ENCODE data around the gene NKX2-8. TPM values are rescaled to one million over a fixed set of nuclear protein-coding genes. Genes with fewer than 3 reads are reported as not detected.

NKX2-8 gene
- total and polyA plus RNA-seq, 7 donors = not detected

DNA sequence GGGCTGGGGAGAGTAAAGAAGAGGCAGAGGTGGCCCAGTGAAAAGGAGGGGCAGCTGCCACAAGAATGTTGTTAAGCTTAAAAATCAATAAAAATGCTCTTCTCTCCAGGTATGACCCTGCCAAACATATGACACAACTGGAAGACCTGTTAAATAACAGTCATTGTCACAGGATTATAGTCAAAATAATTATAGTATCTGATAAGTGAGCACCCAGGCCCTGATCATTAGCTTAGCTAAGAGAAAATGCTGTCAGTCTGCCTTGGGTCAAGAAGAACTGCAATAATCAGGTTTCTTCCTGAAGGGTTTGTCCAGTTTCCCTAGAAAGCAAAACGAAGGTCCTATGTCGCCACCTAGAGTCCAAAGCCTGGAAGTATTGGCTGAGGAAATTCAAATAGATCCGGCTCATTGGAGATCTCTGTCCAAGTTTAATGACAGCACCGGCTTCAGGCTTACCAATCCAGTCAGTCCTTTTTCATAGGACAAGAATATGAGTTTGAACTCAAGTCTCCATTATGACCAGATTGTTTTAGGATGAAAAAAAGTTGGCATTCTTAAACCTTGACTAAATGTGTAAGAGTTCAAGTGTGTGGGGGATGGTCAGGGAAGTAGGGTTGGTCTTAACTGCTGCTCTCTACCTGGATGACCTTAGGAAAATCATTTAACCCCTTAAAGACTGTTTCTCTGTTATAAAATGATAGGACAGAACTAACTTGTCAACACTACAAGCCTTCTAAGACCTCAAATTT, 22.5 kb upstream of the NKX2-8 start:
- no peak overlapping the region for H3K4me3 ChIP-seq
- H3K4me1 ChIP-seq = no peaks in the 10 kb centered on the region
- TF ChIP-seq POLR2AphosphoS5 (IDR thresholded peaks at IDR 0.05) (no peak), POLR2A (IDR thresholded peaks at IDR 0.05) (no peak)
- TF ChIP-seq, protein P1, sequence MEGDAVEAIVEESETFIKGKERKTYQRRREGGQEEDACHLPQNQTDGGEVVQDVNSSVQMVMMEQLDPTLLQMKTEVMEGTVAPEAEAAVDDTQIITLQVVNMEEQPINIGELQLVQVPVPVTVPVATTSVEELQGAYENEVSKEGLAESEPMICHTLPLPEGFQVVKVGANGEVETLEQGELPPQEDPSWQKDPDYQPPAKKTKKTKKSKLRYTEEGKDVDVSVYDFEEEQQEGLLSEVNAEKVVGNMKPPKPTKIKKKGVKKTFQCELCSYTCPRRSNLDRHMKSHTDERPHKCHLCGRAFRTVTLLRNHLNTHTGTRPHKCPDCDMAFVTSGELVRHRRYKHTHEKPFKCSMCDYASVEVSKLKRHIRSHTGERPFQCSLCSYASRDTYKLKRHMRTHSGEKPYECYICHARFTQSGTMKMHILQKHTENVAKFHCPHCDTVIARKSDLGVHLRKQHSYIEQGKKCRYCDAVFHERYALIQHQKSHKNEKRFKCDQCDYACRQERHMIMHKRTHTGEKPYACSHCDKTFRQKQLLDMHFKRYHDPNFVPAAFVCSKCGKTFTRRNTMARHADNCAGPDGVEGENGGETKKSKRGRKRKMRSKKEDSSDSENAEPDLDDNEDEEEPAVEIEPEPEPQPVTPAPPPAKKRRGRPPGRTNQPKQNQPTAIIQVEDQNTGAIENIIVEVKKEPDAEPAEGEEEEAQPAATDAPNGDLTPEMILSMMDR (IDR thresholded peaks at IDR 0.05) = peak; percentile 18 to 72 (median 52)
- H3K27ac ChIP-seq = no peak overlapping the region
- H3K27me3 ChIP-seq = peaks cover 0 to 15% (median 0%) of the 10 kb centered on the region in 3 donors
- WGBS, 2 donors = 1 to 2% methylated on average over 4 of the region's 4 CpGs
- no peaks in the 10 kb centered on the region for H3K9me3 ChIP-seq
- DNase-seq = no peak
- no peaks in the 10 kb centered on the region for H3K36me3 ChIP-seq
- intact Hi-C loops (cut with DNase I) = loop anchor here (2.0 kb wide), 1 partner anchor 52 kb away; no protein-coding TSS in a partner anchor

DNA sequence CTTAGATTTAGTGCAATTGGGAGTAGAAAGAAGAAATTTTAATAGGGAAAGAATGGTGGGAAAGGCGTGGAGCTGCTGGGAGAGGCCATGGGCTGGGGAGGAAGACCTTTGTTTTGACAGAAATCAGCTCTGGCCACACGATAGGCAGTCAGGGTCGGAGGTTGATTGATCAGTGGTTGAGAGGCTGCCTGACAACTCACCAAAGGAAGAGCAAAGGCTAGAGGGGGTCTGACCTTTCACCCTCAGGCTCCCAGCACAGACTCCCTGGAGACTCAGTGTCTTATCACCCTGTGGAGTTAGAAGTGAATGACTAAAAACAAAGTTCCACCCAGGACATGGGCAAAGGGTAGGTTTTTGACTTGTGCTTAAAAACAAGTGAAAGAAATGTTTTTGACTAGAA, 18.0 kb upstream of the NKX2-8 start:
- TF ChIP-seq, protein P1 (IDR thresholded peaks at IDR 0.05) = no peak
- TF ChIP-seq POLR2A (IDR thresholded peaks at IDR 0.05) (no peak), EP300 (IDR thresholded peaks at IDR 0.05) (no peak), POLR2AphosphoS5 (IDR thresholded peaks at IDR 0.05) (no peak)
- 21 to 46% methylated on average over 3 of the region's 3 CpGs for WGBS, 2 donors

DNA sequence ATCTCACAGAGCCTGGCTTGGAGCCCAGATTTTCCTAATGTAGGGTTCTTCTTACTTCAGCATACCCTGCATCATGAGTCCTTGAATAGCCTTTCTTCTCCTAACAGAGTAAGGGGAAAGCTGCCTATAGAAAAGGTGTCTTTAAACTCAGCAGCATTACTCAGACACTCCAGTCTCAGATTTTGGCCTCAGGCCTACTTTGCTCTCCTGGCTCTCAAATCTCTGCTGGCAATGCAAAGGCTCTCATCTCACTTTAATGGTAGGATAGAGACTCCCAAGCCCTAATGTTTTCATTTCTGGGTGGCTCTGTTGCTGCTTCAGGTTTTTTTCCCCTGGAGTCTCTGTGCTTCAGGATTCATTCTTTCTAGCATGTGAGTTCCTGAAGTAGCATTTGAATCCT, 9.1 kb upstream of the NKX2-8 start:
- TF ChIP-seq, protein P1 (IDR thresholded peaks at IDR 0.05) = no peak
- no peak for TF ChIP-seq EP300 (IDR thresholded peaks at IDR 0.05)
- TF ChIP-seq POLR2A (IDR thresholded peaks at IDR 0.05) = no peak
- TF ChIP-seq POLR2AphosphoS5 (IDR thresholded peaks at IDR 0.05) = no peak
- Histone ChIP-seq H3K36me3 (no peaks in the 10 kb centered on the region), H3K4me3 (no peak overlapping the region), H3K4me1 (no peaks in the 10 kb centered on the region), H3K27me3 (peaks cover 0 to 89% (median 28%) of the 10 kb centered on the region in 3 donors), H3K9me3 (no peaks in the 10 kb centered on the region), H3K27ac (no peak overlapping the region)
- intact Hi-C loops (cut with DNase I) = no loop called here
- no peak for DNase-seq

More for the DNA sequence above, 18.0 kb upstream of the NKX2-8 start:
- Histone ChIP-seq H3K27me3 (peaks cover 0 to 38% (median 6%) of the 10 kb centered on the region in 3 donors), H3K36me3 (no peaks in the 10 kb centered on the region), H3K4me3 (no peak overlapping the region), H3K4me1 (no peaks in the 10 kb centered on the region), H3K9me3 (no peaks in the 10 kb centered on the region), H3K27ac (no peak overlapping the region)
- intact Hi-C loops (cut with DNase I) = no loop called here
- no peak for DNase-seq

DNA sequence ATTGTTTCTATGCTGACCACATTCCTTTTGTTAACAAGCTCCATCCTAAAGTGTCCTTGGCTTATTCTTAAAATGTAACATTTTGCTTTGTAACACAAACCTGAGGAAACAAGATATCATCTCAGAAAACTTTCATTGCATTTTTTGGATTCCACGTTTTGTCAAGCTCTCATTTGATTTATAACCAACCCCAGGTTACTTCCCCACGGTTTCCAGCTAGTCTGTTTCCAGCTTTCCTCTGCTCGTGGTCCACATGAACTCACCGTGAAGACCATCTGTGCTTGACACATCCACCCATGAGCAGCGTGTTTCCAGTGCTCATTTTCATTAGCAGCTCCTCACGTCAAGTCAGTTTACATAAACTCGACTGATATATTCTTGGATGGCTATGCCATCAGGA, 6.4 kb upstream of the NKX2-8 start:
- Histone ChIP-seq H3K9me3 (no peaks in the 10 kb centered on the region), H3K4me1 (no peaks in the 10 kb centered on the region), H3K36me3 (no peaks in the 10 kb centered on the region), H3K4me3 (no peak overlapping the region), H3K27ac (no peak overlapping the region), H3K27me3 (peaks cover 5 to 91% (median 31%) of the 10 kb centered on the region in 3 donors)
- TF ChIP-seq POLR2A (IDR thresholded peaks at IDR 0.05) = no peak
- TF ChIP-seq, protein P1 (IDR thresholded peaks at IDR 0.05) = no peak
- intact Hi-C loops (cut with DNase I) = no loop called here
- no peak for DNase-seq
- WGBS, 2 donors = 7 to 24% methylated on average over 7 of the region's 7 CpGs

DNA sequence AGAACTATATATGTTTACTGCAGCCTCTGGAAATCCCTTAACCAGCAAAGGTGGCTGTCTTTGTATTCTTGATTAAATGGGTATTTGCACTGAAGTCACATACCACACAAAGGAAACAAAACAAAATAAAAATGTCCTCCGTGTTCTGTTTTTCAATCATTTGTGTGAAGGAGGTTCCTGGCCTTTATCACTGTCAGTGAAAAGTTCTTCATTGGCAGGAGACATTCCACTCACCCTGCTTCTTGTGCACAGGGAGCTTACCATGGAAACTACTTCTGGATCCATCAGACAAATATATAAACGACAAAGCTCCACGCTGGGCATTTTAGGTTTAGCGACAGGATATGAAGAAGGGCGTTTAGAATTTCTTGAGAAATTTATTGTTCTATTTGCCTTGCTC, 5.7 kb upstream of the NKX2-8 start:
- 9 to 40% methylated on average over 5 of the region's 5 CpGs for WGBS, 2 donors
- peaks cover 0 to 3% (median under 1%) of the 10 kb centered on the region in 4 donors for H3K4me1 ChIP-seq
- no peak overlapping the region for H3K4me3 ChIP-seq
- H3K36me3 ChIP-seq = no peaks in the 10 kb centered on the region
- intact Hi-C loops (cut with DNase I) = no loop called here
- no peak for DNase-seq
- H3K9me3 ChIP-seq = no peaks in the 10 kb centered on the region
- H3K27me3 ChIP-seq = peaks cover 9 to 91% (median 35%) of the 10 kb centered on the region in 3 donors
- no peak overlapping the region for H3K27ac ChIP-seq
- TF ChIP-seq, protein P1 (IDR thresholded peaks at IDR 0.05) = no peak
- TF ChIP-seq POLR2A (IDR thresholded peaks at IDR 0.05) (no peak), EP300 (IDR thresholded peaks at IDR 0.05) (no peak), POLR2AphosphoS5 (IDR thresholded peaks at IDR 0.05) (no peak)
